ENCODE data around the gene SPG11.

Gene SPG11

GRCh38 chr15:44663410-44664308 is at the start of gene SPG11:
Gene SPG11 (minus strand): TSS chr15:44663662. CDS start chr15:44663647, 15 bp downstream.
- Histone ChIP-seq H3K4me3 (ENCODE audit: low read depth, low read length) (peak within 1 kb of the TSS; percentile 90), H3K27me3 (ENCODE audit: insufficient read depth, low read depth, severe bottlenecking) (no peaks in the 10 kb centered on the region), H3K27ac (peak within 1 kb of the TSS; percentile 89), H3K9me3 (ENCODE audit: severe bottlenecking) (no peaks in the 10 kb centered on the region), H3K36me3 (peaks cover 9% of the 10 kb centered on the region)
- peak; percentile 99 for DNase-seq
- TF ChIP-seq CTCF (IDR thresholded peaks at IDR 0.05; ENCODE audit: low read depth, low read length) = peak; percentile 93

GRCh38 chr15:44712346-44713005 is 49.0 kb upstream of the SPG11 start:
- no peaks in the 10 kb centered on the region for H3K9me3 ChIP-seq (ENCODE audit: severe bottlenecking)
- no peaks in the 10 kb centered on the region for H3K27me3 ChIP-seq (ENCODE audit: insufficient read depth, low read depth, severe bottlenecking)
- no peak for DNase-seq
- no peak for TF ChIP-seq CTCF (IDR thresholded peaks at IDR 0.05; ENCODE audit: low read depth, low read length)
- H3K27ac ChIP-seq = no peak overlapping the region
- H3K4me3 ChIP-seq (ENCODE audit: low read depth, low read length) = peak overlapping the region; percentile 51
- peaks cover 20% of the 10 kb centered on the region for H3K36me3 ChIP-seq

GRCh38 chr15:44711743-44712345 is 48.4 kb upstream of the SPG11 start:
- DNase-seq = peak; percentile 30
- no peak for TF ChIP-seq CTCF (IDR thresholded peaks at IDR 0.05; ENCODE audit: low read depth, low read length)
- H3K27ac ChIP-seq = peak overlapping the region; percentile 71
- H3K9me3 ChIP-seq (ENCODE audit: severe bottlenecking) = no peaks in the 10 kb centered on the region
- no peaks in the 10 kb centered on the region for H3K27me3 ChIP-seq (ENCODE audit: insufficient read depth, low read depth, severe bottlenecking)
- peak overlapping the region; percentile 51 for H3K4me3 ChIP-seq (ENCODE audit: low read depth, low read length)
- peaks cover 15% of the 10 kb centered on the region for H3K36me3 ChIP-seq

- H3K27ac ChIP-seq = peak within 1 kb of the TSS; percentile 71
- no peak for TF ChIP-seq CTCF (IDR thresholded peaks at IDR 0.05; ENCODE audit: low read depth, low read length)
These were observed 47.8 kb upstream of the SPG11 start, which contains the start of the genes B2M and PATL2 for GRCh38 chr15:44711096-44711742. Gene B2M (plus strand): TSS chr15:44711517. CDS start chr15:44711547, 30 bp downstream. Gene PATL2 (minus strand): TSS chr15:44711323. CDS start chr15:44676490, 34,833 bp downstream.

GRCh38 chr15:44710236-44711095 is 47.0 kb upstream of the SPG11 start:
- Histone ChIP-seq H3K27me3 (ENCODE audit: insufficient read depth, low read depth, severe bottlenecking) (no peaks in the 10 kb centered on the region), H3K9me3 (ENCODE audit: severe bottlenecking) (no peaks in the 10 kb centered on the region), H3K27ac (peak overlapping the region; percentile 71), H3K4me3 (ENCODE audit: low read depth, low read length) (peak overlapping the region; percentile 51), H3K36me3 (peaks cover 2% of the 10 kb centered on the region)
- no peak for DNase-seq
- TF ChIP-seq CTCF (IDR thresholded peaks at IDR 0.05; ENCODE audit: low read depth, low read length) = no peak

More at GRCh38 chr15:44711096-44711742, 47.8 kb upstream of the SPG11 start, which contains the start of the genes B2M and PATL2:
- Histone ChIP-seq H3K27me3 (ENCODE audit: insufficient read depth, low read depth, severe bottlenecking) (no peaks in the 10 kb centered on the region), H3K36me3 (peaks cover 9% of the 10 kb centered on the region), H3K9me3 (ENCODE audit: severe bottlenecking) (no peaks in the 10 kb centered on the region), H3K4me3 (ENCODE audit: low read depth, low read length) (peak within 1 kb of the TSS; percentile 51)
- peak; percentile 94 for DNase-seq

Measured in WERI-Rb-1 (cell line).